Fibroblast of mammary gland (primary cell): ENCODE data around the gene RUFY4.

Experiments used
- DNase-seq: peaks from one replicate; pipeline ENCODE4 v3.0.0-alpha.2; 2010; ENCODE audit warnings: low read depth
- H3K4me3 ChIP-seq: 2 replicates; pipeline ENCODE4 v1.5.1; 2011; ENCODE audit warnings: low read depth, mild to moderate bottlenecking, low read length, moderate library complexity; ENCODE audit not compliant: control insufficient read depth
- TF ChIP-seq, protein P1 (sequence below): conservative IDR thresholded peaks from 2 replicates; pipeline ENCODE4 v1.5.1; 2011; ENCODE audit warnings: low read depth, low read length, inconsistent platforms; ENCODE audit not compliant: control insufficient read depth, insufficient read depth

RUFY4 gene

DNA sequence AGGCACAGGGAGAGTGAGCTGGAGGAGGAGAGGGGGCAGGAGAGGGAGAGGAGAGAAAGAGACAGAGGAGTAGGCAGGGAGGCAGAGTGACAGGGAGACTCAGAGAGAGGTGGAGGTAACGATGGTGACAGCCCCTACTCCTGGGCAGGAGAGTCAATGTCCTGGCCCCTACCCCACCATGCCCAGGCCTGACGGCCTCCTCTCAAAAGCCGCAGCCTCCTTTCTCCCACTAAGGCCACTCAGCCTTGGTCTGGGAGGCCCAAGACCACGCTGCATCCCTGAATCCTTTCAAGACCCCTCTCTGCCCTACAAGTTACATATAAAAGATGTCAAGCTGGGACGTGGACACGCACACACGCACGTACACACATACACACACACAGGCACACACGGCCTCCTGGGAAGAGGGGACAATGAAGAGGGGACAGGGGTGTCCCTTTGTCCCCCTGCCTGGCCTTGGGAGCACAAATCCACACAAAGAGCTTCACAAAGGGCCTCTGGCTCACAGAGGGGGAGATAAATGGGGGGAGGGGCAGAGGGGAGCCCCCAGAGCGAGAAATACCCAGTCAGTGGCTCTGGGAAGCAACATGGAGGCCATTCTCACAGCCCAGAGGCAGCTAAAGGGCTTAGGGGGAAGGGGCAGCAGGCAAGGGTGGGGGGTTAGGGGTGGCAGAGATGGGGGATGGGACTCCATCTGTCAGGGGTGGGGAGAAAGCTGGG lies 46.8 kb upstream of the RUFY4 start:
- DNase-seq, result no peak

DNA sequence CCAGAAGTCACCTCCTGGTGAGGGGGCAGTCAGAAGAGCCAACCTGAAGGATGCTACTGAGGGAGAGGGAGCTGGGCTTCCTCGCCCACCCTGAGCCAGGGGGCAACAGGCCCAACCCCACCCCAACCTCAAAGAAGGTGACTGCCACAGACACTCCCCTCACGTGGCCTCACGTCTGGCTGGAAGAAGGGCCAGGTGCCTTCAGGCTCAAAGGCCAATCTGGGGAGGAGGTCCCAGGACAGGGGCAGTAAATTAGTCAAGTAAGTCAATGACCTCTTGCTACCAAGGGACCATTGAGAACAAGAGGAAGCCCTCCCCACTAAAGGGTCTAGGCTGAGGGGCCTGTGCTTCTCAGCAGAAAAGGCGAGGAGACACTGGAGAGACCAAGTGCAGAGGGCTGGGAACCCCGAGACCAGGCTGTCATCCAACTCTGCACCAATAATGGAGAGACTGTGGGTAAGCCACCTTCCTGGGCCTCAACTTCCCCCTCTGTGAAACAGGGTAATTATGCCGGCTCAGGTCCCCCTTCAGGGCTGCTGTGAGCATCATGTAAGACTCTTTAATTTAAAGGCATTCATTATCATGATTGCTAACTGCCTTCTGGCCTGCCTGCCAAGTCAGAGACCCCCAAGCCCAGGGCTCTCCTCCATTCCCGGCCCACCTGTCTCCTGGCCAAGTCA lies 46.1 kb upstream of the RUFY4 start:
- H3K4me3 ChIP-seq, result no peak overlapping the region
- TF ChIP-seq, protein P1, sequence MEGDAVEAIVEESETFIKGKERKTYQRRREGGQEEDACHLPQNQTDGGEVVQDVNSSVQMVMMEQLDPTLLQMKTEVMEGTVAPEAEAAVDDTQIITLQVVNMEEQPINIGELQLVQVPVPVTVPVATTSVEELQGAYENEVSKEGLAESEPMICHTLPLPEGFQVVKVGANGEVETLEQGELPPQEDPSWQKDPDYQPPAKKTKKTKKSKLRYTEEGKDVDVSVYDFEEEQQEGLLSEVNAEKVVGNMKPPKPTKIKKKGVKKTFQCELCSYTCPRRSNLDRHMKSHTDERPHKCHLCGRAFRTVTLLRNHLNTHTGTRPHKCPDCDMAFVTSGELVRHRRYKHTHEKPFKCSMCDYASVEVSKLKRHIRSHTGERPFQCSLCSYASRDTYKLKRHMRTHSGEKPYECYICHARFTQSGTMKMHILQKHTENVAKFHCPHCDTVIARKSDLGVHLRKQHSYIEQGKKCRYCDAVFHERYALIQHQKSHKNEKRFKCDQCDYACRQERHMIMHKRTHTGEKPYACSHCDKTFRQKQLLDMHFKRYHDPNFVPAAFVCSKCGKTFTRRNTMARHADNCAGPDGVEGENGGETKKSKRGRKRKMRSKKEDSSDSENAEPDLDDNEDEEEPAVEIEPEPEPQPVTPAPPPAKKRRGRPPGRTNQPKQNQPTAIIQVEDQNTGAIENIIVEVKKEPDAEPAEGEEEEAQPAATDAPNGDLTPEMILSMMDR, result no peak
- no peak for DNase-seq

More for the DNA sequence above, 46.8 kb upstream of the RUFY4 start:
- TF ChIP-seq, protein P1, result no peak
- H3K4me3 ChIP-seq, result no peak overlapping the region

GRCh38 chr2:218023636-218024035 lies 45.4 kb upstream of the RUFY4 start:
- TF ChIP-seq, protein P1, result no peak
- H3K4me3 ChIP-seq, result no peak overlapping the region
- DNase-seq, result no peak

DNA sequence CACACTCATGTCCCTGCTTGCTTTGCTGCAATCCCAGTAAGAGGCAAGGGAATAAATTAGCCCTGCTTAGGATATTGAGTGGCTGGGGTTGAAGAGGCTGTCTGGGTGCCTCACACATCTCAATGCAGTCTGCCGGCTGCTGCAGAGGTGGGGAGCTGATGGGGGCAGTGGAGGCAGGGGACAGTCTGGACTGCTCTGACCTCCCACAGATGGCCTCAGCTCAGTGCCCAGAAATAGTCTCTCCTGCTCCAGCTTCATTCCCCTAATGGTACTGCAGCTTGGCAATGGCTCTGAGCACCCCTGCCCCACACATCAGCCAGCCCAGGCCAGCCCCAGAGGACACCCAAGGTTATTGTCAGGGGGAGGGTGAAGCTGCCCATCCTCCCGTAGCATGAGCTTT lies 44.7 kb upstream of the RUFY4 start:
- no peak for DNase-seq
- TF ChIP-seq, protein P1, result no peak
- no peak overlapping the region for H3K4me3 ChIP-seq

GRCh38 chr2:218024871-218025270 lies 44.2 kb upstream of the RUFY4 start:
- TF ChIP-seq, protein P1, result no peak
- no peak for DNase-seq

DNA sequence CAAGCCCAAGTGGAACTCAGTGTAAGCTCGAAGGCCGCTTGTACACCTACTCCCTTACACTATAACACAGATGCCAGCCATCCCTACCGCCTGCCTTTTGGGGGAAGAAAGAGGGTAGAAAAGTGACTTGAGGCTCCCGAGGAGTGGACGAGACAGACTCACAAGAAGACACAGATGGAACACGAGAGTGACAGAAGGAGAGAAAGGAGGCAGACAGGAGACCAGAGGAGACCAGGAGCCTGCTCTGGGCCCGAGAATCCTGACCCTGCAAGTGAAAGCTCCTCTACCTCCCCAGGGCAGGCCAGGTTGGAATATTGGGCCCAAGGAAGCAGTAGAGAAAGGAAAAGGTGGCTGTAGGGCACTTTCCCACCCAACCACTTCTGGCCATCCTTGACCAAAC lies 42.8 kb upstream of the RUFY4 start:
- TF ChIP-seq, protein P1, result no peak
- no peak for DNase-seq
- H3K4me3 ChIP-seq, result no peak overlapping the region

More at GRCh38 chr2:218024871-218025270, 44.2 kb upstream of the RUFY4 start:
- no peak overlapping the region for H3K4me3 ChIP-seq
